HepG2 (cell line): ENCODE data around the gene ALG5. TPM values are rescaled to one million over a fixed set of nuclear protein-coding genes. Genes with fewer than 3 reads are reported as not detected.
A peak's percentile ranks its signal among the peaks of the same experiment; 100 is the strongest.

Experiments used
- NCOA1 ChIP-seq: sonication (generic); formaldehyde crosslinking; IDR thresholded peaks from 2 replicates; pipeline ENCODE4 v1.9.0; 2021; ENCODE audit warnings: missing genetic modification reagents
- RBFOX2 ChIP-seq: fragments of 200-400 bp; formaldehyde crosslinking; IDR thresholded peaks from 2 replicates; pipeline ENCODE4 v1.6.1; 2017; ENCODE audit warnings: low read depth, mild to moderate bottlenecking, low read length
- ZNF687 ChIP-seq: sonication (generic); formaldehyde crosslinking; IDR thresholded peaks from 2 replicates; pipeline ENCODE4 v1.5.1; 2020; ENCODE audit warnings: mild to moderate bottlenecking, missing genetic modification reagents, moderate library complexity
- ZNF777 ChIP-seq: sonication (generic); formaldehyde crosslinking; IDR thresholded peaks from 2 replicates; pipeline ENCODE4 v1.4.0; 2020; ENCODE audit warnings: missing genetic modification reagents
- polyA plus RNA-seq, 8 experiments: library from polyadenylated mRNA; depleted of rRNA in 3 of 8; stranded (reverse) in 7 of 8; unstranded in 1 of 8; fragments of >200 nt; fragmentation: Illumina TruSeq in 4 of 8; extraction: Trizol in 4 of 8; gene quantifications; 2 replicates each; pipeline versions ENCODE4 v1.2.1 to v1.2.3, GENCODE V29; 2011 to 2016; ENCODE audit warnings: low read depth in 4 of 8, missing spikeins in 1 of 8, mixed read lengths in 1 of 8; ENCODE audit not compliant: insufficient read depth in 1 of 8
- total RNA-seq, 5 experiments: library from RNA; depleted of rRNA; stranded (reverse); fragments of >200 nt; fragmentation: Illumina TruSeq; extraction: Trizol; gene quantifications; 2 replicates each; pipeline ENCODE4 v1.2.3, GENCODE V29; 2016; ENCODE audit warnings: low read depth in 1 of 5
- TF ChIP-seq, protein P1 (sequence below): fragments of 450-650 bp; IDR thresholded peaks from 2 replicates; pipeline ENCODE4 v1.6.1; 2017; ENCODE audit warnings: mild to moderate bottlenecking

Gene ALG5
- total and polyA plus RNA-seq, 2 of the 13 experiments (the other 11 are each of a cell fraction or from before 2014, with no cell fraction given): 27.8 to 51.1 TPM

DNA sequence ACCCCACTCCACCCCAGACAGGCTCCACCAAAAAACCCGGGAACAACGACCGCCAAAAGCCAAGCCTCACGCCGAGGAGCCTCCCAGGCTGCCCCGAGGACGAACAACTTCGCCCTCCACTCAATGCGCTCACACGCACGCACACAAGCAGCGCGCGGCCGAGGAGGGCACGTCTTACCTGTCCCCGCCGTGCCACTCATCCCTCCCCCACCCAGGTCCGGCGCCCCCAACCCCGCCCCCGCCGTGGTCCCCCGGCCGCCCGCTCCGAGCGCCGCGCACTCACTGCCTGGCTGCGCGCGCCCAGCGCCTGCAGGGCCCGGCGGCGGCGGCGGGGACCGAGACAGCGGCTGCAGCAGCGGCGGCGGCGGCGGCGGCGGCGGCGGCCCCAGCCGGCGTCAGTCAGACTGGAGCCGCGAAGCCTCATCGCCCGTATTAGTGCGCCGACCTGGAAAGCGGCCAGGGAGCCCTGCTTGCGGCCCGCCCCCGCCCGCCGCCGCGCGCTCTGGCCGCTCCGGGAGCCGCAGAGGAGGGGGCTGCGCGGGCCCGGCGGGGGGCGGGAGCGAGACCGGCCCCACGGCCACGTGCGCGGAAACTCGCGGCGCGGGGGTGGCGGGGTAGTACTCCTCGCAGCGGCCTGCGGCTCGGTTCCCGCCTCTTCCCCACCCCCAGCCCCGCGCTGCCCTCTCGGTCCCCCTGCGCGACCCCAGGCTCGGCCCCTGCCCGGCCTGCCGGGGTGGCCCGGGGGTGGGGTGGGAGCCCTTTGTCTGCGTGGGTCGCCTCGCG, 79.1 kb downstream of the ALG5 start, which contains the start of gene SMAD9 (continued):
- TF ChIP-seq NCOA1 (CRISPR knock-in tag) (no peak), RBFOX2 (peak; percentile 62), ZNF777 (peak; percentile 27; the same call in 1 of the 2 replicates), ZNF687 (CRISPR knock-in tag) (peak; percentile 41)
- TF ChIP-seq, protein P1, sequence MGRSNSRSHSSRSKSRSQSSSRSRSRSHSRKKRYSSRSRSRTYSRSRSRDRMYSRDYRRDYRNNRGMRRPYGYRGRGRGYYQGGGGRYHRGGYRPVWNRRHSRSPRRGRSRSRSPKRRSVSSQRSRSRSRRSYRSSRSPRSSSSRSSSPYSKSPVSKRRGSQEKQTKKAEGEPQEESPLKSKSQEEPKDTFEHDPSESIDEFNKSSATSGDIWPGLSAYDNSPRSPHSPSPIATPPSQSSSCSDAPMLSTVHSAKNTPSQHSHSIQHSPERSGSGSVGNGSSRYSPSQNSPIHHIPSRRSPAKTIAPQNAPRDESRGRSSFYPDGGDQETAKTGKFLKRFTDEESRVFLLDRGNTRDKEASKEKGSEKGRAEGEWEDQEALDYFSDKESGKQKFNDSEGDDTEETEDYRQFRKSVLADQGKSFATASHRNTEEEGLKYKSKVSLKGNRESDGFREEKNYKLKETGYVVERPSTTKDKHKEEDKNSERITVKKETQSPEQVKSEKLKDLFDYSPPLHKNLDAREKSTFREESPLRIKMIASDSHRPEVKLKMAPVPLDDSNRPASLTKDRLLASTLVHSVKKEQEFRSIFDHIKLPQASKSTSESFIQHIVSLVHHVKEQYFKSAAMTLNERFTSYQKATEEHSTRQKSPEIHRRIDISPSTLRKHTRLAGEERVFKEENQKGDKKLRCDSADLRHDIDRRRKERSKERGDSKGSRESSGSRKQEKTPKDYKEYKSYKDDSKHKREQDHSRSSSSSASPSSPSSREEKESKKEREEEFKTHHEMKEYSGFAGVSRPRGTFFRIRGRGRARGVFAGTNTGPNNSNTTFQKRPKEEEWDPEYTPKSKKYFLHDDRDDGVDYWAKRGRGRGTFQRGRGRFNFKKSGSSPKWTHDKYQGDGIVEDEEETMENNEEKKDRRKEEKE: no peak
- TF ChIP-seq, all 625 proteins: peak for 13
